Liver (tissue), 9 donors: ENCODE measurements around the gene KSR2. TPM values are rescaled to one million over a fixed set of nuclear protein-coding genes. Genes with fewer than 3 reads are reported as not detected.

ENCODE experiments used
- DNase-seq: peaks from one replicate; pipeline ENCODE4 v3.0.0-alpha.2; 2017; ENCODE audit warnings: low spot score
- H3K27ac ChIP-seq, 2 donors: one replicate each; pipeline ENCODE4 v1.7.0; 2013; ENCODE audit warnings: inconsistent platforms in 2 of 2, low read length in 2 of 2, control low read depth in 1 of 2, low read depth in 1 of 2, mild to moderate bottlenecking in 1 of 2
- H3K27me3 ChIP-seq, 4 donors: one replicate each; pipeline versions ENCODE4 v1.6.1 to v1.7.0; 2013; ENCODE audit warnings: low read length in 3 of 4, inconsistent platforms in 1 of 4, mild to moderate bottlenecking in 1 of 4, moderate library complexity in 1 of 4; ENCODE audit not compliant: control insufficient read depth in 4 of 4, insufficient read depth in 4 of 4
- H3K36me3 ChIP-seq, 4 donors: one replicate each; pipeline versions ENCODE4 v1.6.1 to v1.7.0; 2013; ENCODE audit warnings: low read length in 3 of 4, mild to moderate bottlenecking in 3 of 4, low read depth in 1 of 4, moderate library complexity in 1 of 4; ENCODE audit not compliant: control insufficient read depth in 4 of 4, insufficient read depth in 3 of 4
- H3K4me1 ChIP-seq, 4 donors: one replicate each; pipeline versions ENCODE4 v1.6.1 to v1.7.0; 2013; ENCODE audit warnings: low read length in 3 of 4, mild to moderate bottlenecking in 3 of 4, moderate library complexity in 1 of 4; ENCODE audit not compliant: control insufficient read depth in 4 of 4, insufficient read depth in 4 of 4
- H3K4me3 ChIP-seq, 3 donors: one replicate each; pipeline versions ENCODE4 v1.6.1 to v1.7.0; 2013; ENCODE audit warnings: low read length in 3 of 3, control low read depth in 1 of 3, low read depth in 1 of 3, mild to moderate bottlenecking in 1 of 3
- H3K9ac ChIP-seq, 2 donors: one replicate each; pipeline ENCODE4 v1.7.0; 2013; ENCODE audit warnings: low read length in 2 of 2, mild to moderate bottlenecking in 2 of 2, moderate library complexity in 2 of 2, control low read depth in 1 of 2, low read depth in 1 of 2
- H3K9me3 ChIP-seq, 4 donors: one replicate each; pipeline versions ENCODE4 v1.6.1 to v1.7.0; 2013; ENCODE audit warnings: low read length in 3 of 4; ENCODE audit not compliant: control insufficient read depth in 4 of 4
- EGR1 ChIP-seq, 2 donors: IDR thresholded peaks; 2 replicates each; pipeline ENCODE4 v1.6.1; 2016 to 2018; ENCODE audit warnings: antibody characterized with exemption in 2 of 2, low read depth in 2 of 2
- FOXA1 ChIP-seq: IDR thresholded peaks from 2 replicates; pipeline ENCODE4 v1.6.1; 2016; ENCODE audit warnings: antibody characterized with exemption
- FOXA2 ChIP-seq: IDR thresholded peaks from 2 replicates; pipeline ENCODE4 v1.6.1; 2016; ENCODE audit warnings: antibody characterized with exemption
- GABPA ChIP-seq, 2 donors: IDR thresholded peaks in 1 of 2; conservative IDR thresholded peaks in 1 of 2; 2 replicates each; pipeline ENCODE4 v1.6.1; 2016; ENCODE audit warnings: antibody characterized with exemption in 2 of 2, mild to moderate bottlenecking in 1 of 2, moderate library complexity in 1 of 2
- SP1 ChIP-seq: IDR thresholded peaks from 2 replicates; pipeline ENCODE4 v1.6.1; 2018; ENCODE audit warnings: antibody characterized with exemption, mild to moderate bottlenecking
- YY1 ChIP-seq: IDR thresholded peaks from 2 replicates; pipeline ENCODE4 v1.6.1; 2016; ENCODE audit warnings: antibody characterized with exemption, mild to moderate bottlenecking
- WGBS: extraction: QIAGEN DNeasy Blood & Tissue Kit; methylation state at CpG from one replicate; pipeline ENCODE4 v1.1.7; 2013; 5-methylcytosine and 5-hydroxymethylcytosine counted together
- polyA plus RNA-seq, 2 donors: library from polyadenylated mRNA; stranded (reverse) in 1 of 2; unstranded in 1 of 2; fragments of 200-250 nt in 1 of 2; fragments of >200 nt in 1 of 2; fragmentation: Nextera tagmentation in 1 of 2; extraction: Ambion mirVana in 1 of 2; gene quantifications; one replicate each; pipeline versions ENCODE4 v1.2.1 to v1.2.3, GENCODE V29; 2013 to 2015
- total RNA-seq, 2 donors: library from RNA; depleted of rRNA; stranded (reverse); fragments of >200 nt; gene quantifications; one replicate each; pipeline ENCODE4 v1.2.3, GENCODE V29; 2014
- TF ChIP-seq, protein P1 (sequence below): IDR thresholded peaks from 2 replicates; pipeline ENCODE4 v1.6.1; 2016; ENCODE audit warnings: antibody characterized with exemption
- TF ChIP-seq, protein P2 (sequence below): IDR thresholded peaks from 2 replicates; pipeline ENCODE4 v1.6.1; 2016; ENCODE audit warnings: antibody characterized with exemption
- TF ChIP-seq, protein P3 (sequence below): IDR thresholded peaks from 2 replicates; pipeline ENCODE4 v1.6.1; 2016; ENCODE audit warnings: antibody characterized with exemption, mild to moderate bottlenecking
- TF ChIP-seq, protein P4 (sequence below): fragments of 150-350 bp; IDR thresholded peaks from 2 replicates; pipeline ENCODE4 v1.5.1; 2017; ENCODE audit warnings: improper control_type of control experiment, low read depth, low read length; ENCODE audit not compliant: missing input control
- donor health status: healthy.
- donor health status: healthy.
- donor health status: healthy.
- donor health status: healthy.
- donor health status: healthy.

The KSR2 gene
- total and polyA plus RNA-seq, 4 donors, result under 0.01 to 0.02 (median under 0.01) TPM; not detected in 1

DNA sequence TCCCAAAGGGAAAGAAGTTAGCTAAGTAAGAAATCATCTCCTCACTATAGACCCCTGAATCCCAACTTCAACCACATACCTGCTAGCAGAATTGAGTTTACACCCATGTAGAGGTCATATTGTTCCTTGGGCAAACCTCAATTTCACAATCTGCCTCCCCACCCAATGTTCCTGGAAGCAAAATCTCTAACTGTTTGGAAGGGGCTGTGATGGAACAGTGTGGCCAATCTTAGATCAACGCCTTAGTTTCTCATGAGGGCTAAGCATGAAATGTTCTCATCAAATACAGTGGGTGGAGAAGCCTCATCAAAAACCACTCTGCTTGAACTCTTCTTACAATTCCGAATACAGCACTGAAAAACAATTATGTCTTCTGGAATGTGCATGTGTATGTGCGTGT lies 323.3 kb downstream of the KSR2 start:
- Histone ChIP-seq H3K27me3 (peaks cover 0 to 2% (median 0%) of the 10 kb centered on the region in 4 donors), H3K9me3 (peaks cover 0 to 2% (median 0%) of the 10 kb centered on the region in 4 donors), H3K9ac (no peak overlapping the region), H3K4me1 (no peaks in the 10 kb centered on the region), H3K27ac (no peak overlapping the region), H3K4me3 (no peak overlapping the region), H3K36me3 (no peaks in the 10 kb centered on the region)
- DNase-seq, result no peak
- TF ChIP-seq, protein P1, sequence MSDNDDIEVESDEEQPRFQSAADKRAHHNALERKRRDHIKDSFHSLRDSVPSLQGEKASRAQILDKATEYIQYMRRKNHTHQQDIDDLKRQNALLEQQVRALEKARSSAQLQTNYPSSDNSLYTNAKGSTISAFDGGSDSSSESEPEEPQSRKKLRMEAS, result no peak
- TF ChIP-seq, protein P2, sequence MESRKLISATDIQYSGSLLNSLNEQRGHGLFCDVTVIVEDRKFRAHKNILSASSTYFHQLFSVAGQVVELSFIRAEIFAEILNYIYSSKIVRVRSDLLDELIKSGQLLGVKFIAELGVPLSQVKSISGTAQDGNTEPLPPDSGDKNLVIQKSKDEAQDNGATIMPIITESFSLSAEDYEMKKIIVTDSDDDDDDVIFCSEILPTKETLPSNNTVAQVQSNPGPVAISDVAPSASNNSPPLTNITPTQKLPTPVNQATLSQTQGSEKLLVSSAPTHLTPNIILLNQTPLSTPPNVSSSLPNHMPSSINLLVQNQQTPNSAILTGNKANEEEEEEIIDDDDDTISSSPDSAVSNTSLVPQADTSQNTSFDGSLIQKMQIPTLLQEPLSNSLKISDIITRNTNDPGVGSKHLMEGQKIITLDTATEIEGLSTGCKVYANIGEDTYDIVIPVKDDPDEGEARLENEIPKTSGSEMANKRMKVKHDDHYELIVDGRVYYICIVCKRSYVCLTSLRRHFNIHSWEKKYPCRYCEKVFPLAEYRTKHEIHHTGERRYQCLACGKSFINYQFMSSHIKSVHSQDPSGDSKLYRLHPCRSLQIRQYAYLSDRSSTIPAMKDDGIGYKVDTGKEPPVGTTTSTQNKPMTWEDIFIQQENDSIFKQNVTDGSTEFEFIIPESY, result no peak
- no peak for TF ChIP-seq YY1
- no peak for TF ChIP-seq FOXA2
- no peak for TF ChIP-seq EGR1 (IDR thresholded peaks at IDR 0.05; ENCODE audit: low read depth in 2 of 2)
- TF ChIP-seq GABPA (IDR thresholded peaks at IDR 0.05 in 1 of 2, conservative IDR thresholded peaks at IDR 0.05 in 1 of 2), result no peak
- TF ChIP-seq, protein P3, sequence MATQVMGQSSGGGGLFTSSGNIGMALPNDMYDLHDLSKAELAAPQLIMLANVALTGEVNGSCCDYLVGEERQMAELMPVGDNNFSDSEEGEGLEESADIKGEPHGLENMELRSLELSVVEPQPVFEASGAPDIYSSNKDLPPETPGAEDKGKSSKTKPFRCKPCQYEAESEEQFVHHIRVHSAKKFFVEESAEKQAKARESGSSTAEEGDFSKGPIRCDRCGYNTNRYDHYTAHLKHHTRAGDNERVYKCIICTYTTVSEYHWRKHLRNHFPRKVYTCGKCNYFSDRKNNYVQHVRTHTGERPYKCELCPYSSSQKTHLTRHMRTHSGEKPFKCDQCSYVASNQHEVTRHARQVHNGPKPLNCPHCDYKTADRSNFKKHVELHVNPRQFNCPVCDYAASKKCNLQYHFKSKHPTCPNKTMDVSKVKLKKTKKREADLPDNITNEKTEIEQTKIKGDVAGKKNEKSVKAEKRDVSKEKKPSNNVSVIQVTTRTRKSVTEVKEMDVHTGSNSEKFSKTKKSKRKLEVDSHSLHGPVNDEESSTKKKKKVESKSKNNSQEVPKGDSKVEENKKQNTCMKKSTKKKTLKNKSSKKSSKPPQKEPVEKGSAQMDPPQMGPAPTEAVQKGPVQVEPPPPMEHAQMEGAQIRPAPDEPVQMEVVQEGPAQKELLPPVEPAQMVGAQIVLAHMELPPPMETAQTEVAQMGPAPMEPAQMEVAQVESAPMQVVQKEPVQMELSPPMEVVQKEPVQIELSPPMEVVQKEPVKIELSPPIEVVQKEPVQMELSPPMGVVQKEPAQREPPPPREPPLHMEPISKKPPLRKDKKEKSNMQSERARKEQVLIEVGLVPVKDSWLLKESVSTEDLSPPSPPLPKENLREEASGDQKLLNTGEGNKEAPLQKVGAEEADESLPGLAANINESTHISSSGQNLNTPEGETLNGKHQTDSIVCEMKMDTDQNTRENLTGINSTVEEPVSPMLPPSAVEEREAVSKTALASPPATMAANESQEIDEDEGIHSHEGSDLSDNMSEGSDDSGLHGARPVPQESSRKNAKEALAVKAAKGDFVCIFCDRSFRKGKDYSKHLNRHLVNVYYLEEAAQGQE, result no peak
- no peak for TF ChIP-seq SP1
- TF ChIP-seq, protein P4, sequence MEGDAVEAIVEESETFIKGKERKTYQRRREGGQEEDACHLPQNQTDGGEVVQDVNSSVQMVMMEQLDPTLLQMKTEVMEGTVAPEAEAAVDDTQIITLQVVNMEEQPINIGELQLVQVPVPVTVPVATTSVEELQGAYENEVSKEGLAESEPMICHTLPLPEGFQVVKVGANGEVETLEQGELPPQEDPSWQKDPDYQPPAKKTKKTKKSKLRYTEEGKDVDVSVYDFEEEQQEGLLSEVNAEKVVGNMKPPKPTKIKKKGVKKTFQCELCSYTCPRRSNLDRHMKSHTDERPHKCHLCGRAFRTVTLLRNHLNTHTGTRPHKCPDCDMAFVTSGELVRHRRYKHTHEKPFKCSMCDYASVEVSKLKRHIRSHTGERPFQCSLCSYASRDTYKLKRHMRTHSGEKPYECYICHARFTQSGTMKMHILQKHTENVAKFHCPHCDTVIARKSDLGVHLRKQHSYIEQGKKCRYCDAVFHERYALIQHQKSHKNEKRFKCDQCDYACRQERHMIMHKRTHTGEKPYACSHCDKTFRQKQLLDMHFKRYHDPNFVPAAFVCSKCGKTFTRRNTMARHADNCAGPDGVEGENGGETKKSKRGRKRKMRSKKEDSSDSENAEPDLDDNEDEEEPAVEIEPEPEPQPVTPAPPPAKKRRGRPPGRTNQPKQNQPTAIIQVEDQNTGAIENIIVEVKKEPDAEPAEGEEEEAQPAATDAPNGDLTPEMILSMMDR, result no peak
- 73% methylated on average over 3 of the region's 3 CpGs for WGBS

DNA sequence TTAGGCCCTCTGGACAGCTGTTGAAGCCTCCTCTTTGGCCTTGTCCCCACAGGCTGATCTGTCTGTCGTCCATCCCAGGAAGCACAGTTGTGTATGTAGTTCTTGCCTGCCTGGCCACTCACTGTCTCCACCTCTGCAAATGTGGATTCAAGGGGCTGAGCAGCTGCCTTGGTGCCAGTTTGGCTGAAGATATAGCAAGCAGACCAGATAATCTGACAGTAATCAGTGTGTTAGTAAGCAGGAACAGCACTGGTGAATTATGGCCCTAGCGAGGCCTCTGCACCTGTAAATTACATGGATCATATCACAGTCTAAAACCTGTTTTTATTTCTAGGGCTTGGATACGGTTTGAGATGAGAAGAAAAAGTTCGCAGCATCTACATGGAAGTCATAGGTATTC lies 324.8 kb downstream of the KSR2 start:
- WGBS, result 76% methylated on average over 4 of the region's 4 CpGs
- DNase-seq, result no peak
- Histone ChIP-seq H3K9me3 (peaks cover 0 to 2% (median 0%) of the 10 kb centered on the region in 4 donors), H3K27ac (no peak overlapping the region), H3K4me3 (no peak overlapping the region), H3K36me3 (no peaks in the 10 kb centered on the region), H3K4me1 (no peaks in the 10 kb centered on the region), H3K9ac (no peak overlapping the region), H3K27me3 (peaks cover 0 to 2% (median 0%) of the 10 kb centered on the region in 4 donors)
- no peak for TF ChIP-seq FOXA1
- TF ChIP-seq GABPA (IDR thresholded peaks at IDR 0.05 in 1 of 2, conservative IDR thresholded peaks at IDR 0.05 in 1 of 2), result no peak
- TF ChIP-seq YY1, result no peak
- TF ChIP-seq SP1, result no peak
